ENCODE measurements around the gene RIPPLY2. TPM values are rescaled to one million over a fixed set of nuclear protein-coding genes. Genes with fewer than 3 reads are reported as not detected.

Gene RIPPLY2
- total and polyA plus RNA-seq, 2 experiments from 2014 or later = 0.45 to 0.49 TPM

DNA sequence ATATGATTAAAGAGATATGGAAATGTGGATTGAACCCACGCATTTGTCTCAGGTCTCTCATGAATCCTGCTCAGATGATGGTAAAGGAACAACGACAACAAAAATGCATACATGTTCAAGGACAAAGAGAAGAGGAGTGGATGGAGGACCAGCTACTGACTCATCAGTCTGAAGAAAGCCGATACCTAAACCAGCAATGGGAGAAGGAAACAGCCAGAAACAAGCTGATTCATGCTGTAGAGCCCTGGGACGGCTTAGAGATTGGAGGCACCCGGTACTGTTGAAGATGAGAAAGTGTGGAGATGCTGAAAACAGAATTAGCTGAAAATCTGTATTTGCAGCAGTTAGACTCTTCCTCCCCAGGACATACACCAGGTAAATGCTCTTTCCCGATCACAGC is 14.4 kb upstream of the RIPPLY2 start:
- DNase-seq (ENCODE audit: low read depth in 1 of 2, low spot score in 1 of 2) = no peak
- Histone ChIP-seq H3K36me3 (no peaks in the 10 kb centered on the region), H3K4me3 (no peak overlapping the region), H3K4me1 (ENCODE audit: low read depth) (no peaks in the 10 kb centered on the region), H3K27me3 (no peaks in the 10 kb centered on the region), H3K27ac (no peak overlapping the region), H3K9me3 (ENCODE audit: low read depth) (no peaks in the 10 kb centered on the region)
- TF ChIP-seq, protein P1, sequence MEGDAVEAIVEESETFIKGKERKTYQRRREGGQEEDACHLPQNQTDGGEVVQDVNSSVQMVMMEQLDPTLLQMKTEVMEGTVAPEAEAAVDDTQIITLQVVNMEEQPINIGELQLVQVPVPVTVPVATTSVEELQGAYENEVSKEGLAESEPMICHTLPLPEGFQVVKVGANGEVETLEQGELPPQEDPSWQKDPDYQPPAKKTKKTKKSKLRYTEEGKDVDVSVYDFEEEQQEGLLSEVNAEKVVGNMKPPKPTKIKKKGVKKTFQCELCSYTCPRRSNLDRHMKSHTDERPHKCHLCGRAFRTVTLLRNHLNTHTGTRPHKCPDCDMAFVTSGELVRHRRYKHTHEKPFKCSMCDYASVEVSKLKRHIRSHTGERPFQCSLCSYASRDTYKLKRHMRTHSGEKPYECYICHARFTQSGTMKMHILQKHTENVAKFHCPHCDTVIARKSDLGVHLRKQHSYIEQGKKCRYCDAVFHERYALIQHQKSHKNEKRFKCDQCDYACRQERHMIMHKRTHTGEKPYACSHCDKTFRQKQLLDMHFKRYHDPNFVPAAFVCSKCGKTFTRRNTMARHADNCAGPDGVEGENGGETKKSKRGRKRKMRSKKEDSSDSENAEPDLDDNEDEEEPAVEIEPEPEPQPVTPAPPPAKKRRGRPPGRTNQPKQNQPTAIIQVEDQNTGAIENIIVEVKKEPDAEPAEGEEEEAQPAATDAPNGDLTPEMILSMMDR (IDR thresholded peaks at IDR 0.05; ENCODE audit: low read depth, low read length) = no peak

DNA sequence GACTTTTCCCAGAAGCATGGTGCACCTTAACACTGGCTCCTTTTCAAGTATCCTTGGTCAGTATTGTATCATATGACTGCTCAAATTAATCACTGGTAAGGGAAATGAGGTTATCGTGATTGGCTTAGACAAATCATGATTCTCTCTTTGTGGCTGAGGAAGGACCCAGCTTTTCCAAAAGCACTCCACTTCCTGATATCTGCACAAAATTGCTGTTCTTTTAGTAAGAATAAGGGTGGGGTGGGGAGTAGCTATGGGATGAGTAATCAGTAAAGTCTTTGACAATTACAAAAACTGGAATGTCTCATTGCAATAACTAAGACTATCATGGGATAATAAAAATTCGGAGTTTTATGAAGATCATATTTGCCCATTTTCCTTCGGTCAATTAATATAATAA is 9.0 kb upstream of the RIPPLY2 start:
- DNase-seq (ENCODE audit: low read depth in 1 of 2, low spot score in 1 of 2) = no peak
- no peak overlapping the region for H3K27ac ChIP-seq
- no peaks in the 10 kb centered on the region for H3K4me1 ChIP-seq (ENCODE audit: low read depth)
- TF ChIP-seq, protein P1 (IDR thresholded peaks at IDR 0.05; ENCODE audit: low read depth, low read length) = no peak
- no peak overlapping the region for H3K4me3 ChIP-seq
- no peaks in the 10 kb centered on the region for H3K36me3 ChIP-seq
- no peaks in the 10 kb centered on the region for H3K27me3 ChIP-seq
- H3K9me3 ChIP-seq (ENCODE audit: low read depth) = no peaks in the 10 kb centered on the region

DNA sequence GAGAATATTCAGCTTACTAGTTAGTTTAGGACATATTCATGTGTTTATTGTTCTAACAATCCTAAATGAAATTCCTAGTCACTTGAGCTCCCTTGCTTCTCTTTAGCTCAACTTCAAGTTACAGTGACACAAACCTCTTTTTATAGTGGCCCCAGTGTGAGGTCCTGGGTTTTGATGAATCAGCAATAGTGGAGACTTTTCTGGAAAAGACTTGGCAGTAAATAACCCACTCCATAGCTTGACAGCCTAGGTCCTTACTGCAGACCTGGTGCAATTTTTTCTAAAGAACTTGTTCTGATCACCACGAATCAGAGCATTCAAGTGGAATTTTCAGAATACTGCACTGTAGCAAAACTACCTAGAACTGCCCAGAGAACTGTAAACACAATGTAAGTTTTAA is 6.9 kb upstream of the RIPPLY2 start:
- Histone ChIP-seq H3K4me3 (no peak overlapping the region), H3K36me3 (no peaks in the 10 kb centered on the region), H3K4me1 (ENCODE audit: low read depth) (no peaks in the 10 kb centered on the region), H3K27ac (no peak overlapping the region), H3K27me3 (no peaks in the 10 kb centered on the region), H3K9me3 (ENCODE audit: low read depth) (no peaks in the 10 kb centered on the region)
- TF ChIP-seq, protein P1 (IDR thresholded peaks at IDR 0.05; ENCODE audit: low read depth, low read length) = no peak
- no peak for DNase-seq (ENCODE audit: low read depth in 1 of 2, low spot score in 1 of 2)

DNA sequence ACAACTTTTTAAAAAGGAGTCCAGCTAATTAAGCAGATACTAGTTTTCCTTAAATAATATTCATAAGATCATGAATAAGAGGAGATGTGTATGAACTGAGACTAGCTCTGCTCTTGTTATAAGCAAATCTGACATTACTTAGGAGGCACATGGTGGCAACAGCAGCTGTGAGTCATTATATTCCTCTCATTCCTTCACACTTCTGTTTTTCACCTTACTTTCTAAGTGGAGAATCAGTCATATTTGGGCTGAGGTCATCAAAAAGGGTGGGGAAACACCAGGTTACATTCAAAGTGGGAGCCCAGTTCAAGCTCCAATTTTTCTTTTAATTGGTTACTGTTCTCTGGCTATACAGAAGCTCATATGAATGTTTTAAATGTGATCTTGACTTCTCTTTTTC is 6.0 kb upstream of the RIPPLY2 start:
- no peaks in the 10 kb centered on the region for H3K4me1 ChIP-seq (ENCODE audit: low read depth)
- no peak overlapping the region for H3K27ac ChIP-seq
- H3K27me3 ChIP-seq = peaks cover 3% of the 10 kb centered on the region
- H3K36me3 ChIP-seq = no peaks in the 10 kb centered on the region
- TF ChIP-seq, protein P1 (IDR thresholded peaks at IDR 0.05; ENCODE audit: low read depth, low read length) = no peak
- no peaks in the 10 kb centered on the region for H3K9me3 ChIP-seq (ENCODE audit: low read depth)
- H3K4me3 ChIP-seq = no peak overlapping the region
- DNase-seq (ENCODE audit: low read depth in 1 of 2, low spot score in 1 of 2) = no peak

DNA sequence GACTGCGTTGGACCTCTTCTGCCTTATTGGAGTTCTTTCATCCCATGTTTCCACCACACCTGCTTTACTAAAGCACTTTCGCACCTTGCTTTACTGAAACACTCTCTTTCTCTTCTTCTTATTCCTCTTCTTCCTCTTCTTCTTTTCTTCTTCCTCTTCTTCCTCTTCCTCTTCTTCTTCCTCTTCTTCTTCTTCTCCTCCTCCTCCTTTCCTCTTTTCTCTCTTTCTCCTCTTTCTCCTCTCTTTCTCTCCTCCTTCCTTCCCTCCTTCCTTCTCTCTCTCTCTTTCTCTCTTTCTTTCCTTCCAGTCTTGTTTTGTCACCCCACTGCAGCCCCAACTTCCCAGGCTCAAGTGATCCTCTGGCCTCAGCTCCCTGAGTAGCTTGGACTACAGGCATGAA is 4.0 kb upstream of the RIPPLY2 start:
- DNase-seq (ENCODE audit: low read depth in 1 of 2, low spot score in 1 of 2) = no peak

More for the DNA sequence above, 4.0 kb upstream of the RIPPLY2 start:
- TF ChIP-seq, protein P1 (IDR thresholded peaks at IDR 0.05; ENCODE audit: low read depth, low read length) = no peak
- Histone ChIP-seq H3K4me3 (no peak overlapping the region), H3K4me1 (ENCODE audit: low read depth) (no peaks in the 10 kb centered on the region), H3K36me3 (no peaks in the 10 kb centered on the region), H3K27ac (no peak overlapping the region), H3K27me3 (peaks cover 22% of the 10 kb centered on the region), H3K9me3 (ENCODE audit: low read depth) (no peaks in the 10 kb centered on the region)

Measured in cardiac muscle cell (in vitro differentiated cells and primary cell).